HG03460 (cell line): ENCODE data around the gene RTBDN.

Experiments
- ATAC-seq: cut with Tn5 transposase; IDR thresholded peaks from one replicate; pipeline ENCODE4 v1.9.1; 2021; ENCODE audit not compliant: unreplicated experiment

Gene RTBDN

DNA sequence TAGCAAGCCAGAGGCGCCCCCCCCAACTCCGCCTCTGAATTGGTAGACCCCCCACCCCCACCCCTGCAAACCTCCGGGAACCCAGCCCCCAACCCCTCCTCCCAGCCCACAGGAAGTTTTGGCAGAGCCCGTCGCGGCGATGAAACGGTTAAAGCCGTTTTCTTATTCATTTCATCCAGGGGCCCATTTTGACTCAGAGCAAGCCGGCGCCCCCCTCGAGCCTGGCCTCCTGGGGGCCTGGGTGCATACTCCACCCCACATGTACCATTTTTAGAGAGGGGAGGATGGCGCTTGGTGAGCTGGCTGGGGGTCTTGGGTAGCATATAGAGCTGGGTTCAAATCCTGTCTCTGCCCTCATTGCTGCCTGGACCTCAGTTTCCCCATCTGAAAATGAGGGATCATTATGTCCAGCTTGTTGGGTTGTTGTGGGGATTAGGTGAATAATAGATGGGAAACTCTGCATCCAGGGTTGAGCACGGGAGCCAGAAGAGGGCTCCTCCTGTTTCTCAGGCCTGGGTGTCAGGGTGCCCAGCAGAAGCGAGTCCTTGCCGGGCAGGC lies 51.0 kb downstream of the RTBDN start:
- no peak for ATAC-seq

DNA sequence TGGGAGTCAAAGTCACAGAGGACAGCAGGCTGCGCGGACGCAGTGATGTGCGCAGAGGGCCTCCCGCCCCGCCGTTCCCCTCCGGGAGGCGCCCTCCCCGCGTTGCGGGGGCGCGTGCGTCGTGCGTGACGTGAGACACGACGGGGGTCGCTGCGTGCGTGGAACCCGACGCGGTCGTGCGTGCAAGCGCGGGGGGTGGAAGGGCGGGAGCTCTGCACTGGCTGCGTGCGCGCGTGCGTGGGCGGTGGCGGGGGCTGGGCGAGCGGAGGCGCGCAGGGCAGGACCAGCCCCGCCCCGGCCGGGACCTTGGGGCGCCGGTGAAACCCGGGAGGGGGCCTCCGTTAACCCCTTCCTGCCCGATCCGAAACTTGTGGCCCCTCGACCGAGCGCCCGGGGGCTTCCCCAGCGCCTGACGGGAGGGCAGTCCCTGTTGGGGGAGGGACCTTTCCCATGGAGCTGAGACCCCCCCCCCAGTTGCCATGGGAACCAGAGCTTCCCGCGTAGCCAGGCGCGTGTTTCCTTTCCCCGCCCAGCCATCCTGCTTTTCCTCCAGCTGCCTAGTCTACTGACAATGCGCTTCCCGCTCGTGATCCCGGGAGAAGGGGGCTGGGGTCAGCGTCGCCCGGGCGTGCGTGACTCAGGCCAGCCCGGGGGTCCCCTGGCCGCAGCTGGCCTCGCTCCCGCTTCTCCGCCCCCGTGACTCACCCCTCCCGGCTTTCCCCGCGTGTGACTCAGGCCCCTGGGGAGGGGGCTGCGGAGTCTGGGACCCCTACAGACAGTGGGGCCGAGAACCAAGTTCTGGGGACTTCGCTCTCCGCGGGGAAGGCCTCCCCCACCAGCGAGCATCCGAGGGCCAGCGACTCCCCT lies 51.7 kb downstream of the RTBDN start:
- no peak for ATAC-seq

DNA sequence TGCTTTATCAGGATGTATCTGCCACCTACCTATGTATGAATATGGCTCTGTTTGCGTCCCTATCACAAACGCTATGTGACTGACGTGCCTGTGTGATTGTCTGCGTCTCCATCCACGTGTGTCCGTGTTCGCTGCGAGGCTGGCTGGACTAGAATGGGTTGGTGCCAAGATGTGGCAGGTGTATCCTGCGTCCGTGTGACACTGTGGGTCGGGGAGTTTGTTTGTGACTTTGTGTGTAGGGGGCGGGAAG lies 52.3 kb downstream of the RTBDN start:
- no peak for ATAC-seq

DNA sequence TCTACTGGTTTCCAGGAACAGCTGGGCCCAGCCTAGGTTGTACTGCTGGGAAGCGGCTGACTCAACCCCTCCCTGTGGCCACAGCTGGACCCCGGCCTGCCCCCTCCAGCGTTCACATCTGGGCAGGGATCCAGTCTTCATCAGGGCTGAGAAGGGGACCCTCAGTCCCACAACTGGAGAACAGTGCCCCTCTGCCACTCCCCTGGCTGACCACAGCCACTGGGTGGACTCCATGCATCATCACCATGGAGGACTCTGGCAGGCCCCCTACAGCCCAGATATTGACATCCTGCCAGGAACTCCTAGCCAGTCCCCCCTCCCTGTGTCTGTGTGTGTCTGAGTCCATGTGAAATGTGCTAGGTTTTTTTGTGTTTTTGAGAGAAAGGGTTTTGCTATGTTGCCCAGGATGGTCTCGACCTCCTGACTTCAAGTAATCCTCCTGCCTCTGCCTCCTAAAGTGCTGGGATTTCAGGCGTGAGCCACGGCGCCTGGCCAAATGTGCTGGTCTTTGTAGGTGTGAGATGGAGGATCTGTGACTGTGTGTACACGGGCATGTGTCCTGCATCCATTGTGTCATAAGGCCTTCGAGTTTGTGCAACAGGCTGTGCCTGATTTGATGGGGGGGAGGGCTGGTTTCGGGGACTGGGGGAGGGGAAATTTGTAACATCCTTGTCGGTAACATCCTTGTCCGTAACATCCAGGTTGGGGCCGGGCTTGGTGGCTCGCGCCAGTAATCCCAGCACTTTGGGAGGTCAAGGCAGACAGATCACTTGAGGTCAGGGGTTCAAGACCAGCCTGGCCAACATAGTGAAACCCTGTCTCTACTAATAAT lies 55.0 kb downstream of the RTBDN start:
- no peak for ATAC-seq

DNA sequence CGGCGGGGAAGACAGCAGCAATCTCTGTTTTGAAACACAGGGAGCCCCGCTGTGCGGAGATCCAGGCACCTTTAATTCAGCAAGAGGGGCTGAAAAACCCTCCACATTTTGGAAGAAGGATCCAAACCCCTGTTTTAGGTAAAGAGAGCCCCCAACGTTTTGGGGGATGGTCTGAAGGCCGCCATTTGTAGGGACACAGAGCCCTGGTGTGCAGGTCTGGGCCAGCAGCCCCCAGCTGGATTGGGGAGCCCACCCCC lies 55.5 kb downstream of the RTBDN start:
- ATAC-seq: no peak

DNA sequence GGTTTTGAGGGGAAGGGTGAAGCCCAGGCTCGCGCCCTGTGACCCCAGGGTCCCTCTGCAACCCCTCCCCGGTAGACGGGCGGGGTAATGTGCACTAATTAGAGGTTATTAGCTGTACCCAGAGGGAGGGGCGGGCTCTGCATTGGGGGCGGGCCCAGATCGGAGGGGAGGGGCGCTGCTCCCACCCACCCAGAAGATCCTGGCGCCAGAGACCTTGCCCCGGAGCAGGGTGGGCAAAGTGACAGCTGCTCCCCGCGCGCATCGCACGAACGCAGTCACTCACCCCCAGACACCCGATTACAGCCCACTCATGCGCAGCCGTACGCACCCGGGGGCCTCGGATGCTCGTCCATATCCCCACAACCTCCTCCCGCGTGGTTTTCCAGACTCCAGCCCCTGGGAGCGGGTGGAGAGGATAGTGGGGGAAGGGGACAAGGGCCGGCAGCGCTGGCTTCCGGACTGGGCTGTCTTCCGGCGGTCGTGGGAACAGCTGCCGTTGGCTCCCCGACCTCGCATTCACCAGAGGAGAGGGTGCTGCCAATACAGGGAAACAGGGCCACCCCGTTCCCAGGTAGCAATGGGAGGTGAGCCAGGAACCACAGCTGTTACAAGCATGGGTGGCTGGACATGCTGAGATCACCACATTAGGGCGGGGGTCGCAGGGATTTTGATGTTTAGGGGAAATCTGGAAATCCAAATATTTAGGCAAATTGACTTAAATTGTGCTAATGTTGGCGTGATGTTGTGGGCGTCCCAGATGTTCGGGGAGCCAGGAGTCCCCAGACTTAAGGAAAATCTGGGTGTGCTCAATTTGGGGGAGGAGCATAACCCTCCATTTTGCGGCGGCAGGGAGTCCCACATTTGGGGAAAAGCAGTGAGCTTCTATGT lies 56.1 kb downstream of the RTBDN start:
- ATAC-seq: no peak

DNA sequence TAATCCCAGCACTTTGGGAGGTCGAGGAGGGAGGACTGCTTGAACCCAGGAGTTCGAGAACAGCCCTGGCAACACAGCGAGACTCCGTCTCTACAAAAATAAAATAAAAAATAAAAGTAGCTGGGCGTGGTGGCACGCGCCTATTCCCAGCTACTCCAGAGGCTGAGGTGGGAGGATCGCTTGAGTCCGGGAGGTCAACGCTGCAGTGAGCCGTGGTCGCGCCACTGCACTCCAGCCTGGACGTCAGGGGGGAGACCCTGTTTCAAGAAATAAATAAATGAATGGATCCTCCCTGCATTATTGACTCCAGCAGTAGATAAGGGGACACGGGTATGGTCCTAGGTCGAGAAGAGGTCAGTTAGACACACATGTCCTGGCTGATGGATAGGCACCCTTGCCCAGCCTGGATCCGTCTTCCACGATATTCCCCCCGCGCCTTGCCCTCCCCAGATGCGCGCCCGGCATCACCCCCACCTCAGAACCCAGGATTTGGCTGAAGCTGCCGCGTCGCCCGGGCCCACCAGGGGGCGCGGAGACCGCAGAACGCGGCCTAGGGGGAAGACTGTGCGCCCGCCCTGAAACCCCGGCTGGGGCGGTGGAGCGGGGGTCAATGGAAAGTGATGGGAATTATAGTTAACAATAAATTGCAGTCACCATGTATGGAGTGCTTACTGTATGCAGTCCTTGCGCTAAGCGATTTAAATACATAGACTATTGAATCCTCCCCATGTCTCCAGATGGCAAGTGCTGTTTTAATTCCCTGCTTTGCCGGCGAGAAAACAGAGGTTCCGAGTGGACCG lies 57.0 kb downstream of the RTBDN start:
- no peak for ATAC-seq
